ENCODE results near the gene ZNF462.

DNA sequence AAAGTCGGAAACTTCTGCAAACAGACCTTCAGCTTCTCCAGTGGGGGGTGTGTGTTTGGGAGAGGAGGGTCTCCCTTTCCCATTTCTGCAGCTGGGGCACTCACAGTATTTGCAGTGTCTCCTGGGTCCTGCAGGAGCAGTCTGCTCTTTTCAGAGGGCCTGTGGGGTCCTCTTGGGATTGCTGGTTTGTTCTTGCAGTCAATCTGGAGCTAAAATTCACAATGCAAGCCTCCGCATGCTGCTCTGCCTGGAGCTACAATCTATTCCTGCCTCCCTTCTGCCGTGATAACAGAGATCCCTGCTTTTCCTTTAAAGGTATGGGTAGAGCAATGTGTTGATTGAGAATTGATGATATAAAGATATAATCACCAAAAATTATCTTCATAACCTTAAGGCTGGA, 43.2 kb downstream of the ZNF462 start:
- TF ChIP-seq POLR2A (IDR thresholded peaks at IDR 0.05; ENCODE audit: extremely low read depth, insufficient read length), result no peak
- TF ChIP-seq, protein P1, sequence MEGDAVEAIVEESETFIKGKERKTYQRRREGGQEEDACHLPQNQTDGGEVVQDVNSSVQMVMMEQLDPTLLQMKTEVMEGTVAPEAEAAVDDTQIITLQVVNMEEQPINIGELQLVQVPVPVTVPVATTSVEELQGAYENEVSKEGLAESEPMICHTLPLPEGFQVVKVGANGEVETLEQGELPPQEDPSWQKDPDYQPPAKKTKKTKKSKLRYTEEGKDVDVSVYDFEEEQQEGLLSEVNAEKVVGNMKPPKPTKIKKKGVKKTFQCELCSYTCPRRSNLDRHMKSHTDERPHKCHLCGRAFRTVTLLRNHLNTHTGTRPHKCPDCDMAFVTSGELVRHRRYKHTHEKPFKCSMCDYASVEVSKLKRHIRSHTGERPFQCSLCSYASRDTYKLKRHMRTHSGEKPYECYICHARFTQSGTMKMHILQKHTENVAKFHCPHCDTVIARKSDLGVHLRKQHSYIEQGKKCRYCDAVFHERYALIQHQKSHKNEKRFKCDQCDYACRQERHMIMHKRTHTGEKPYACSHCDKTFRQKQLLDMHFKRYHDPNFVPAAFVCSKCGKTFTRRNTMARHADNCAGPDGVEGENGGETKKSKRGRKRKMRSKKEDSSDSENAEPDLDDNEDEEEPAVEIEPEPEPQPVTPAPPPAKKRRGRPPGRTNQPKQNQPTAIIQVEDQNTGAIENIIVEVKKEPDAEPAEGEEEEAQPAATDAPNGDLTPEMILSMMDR (IDR thresholded peaks at IDR 0.05; ENCODE audit: low read depth, low read length), result no peak
- TF ChIP-seq, protein P2, sequence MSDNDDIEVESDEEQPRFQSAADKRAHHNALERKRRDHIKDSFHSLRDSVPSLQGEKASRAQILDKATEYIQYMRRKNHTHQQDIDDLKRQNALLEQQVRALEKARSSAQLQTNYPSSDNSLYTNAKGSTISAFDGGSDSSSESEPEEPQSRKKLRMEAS (IDR thresholded peaks at IDR 0.05; ENCODE audit: low read depth, low read length), result no peak

Data from NB4 (cell line).